Suprapubic skin (tissue), 4 donors: ENCODE measurements around the gene GRM7.

Source experiments
- POLR2A ChIP-seq, 2 donors: fragments of 450-650 bp; IDR thresholded peaks; one replicate each; pipeline ENCODE4 v1.6.1; 2017; ENCODE audit warnings: antibody characterized with exemption in 2 of 2, mild to moderate bottlenecking in 2 of 2, moderate library complexity in 2 of 2
- POLR2AphosphoS5 ChIP-seq, 3 donors: sonication (generic); formaldehyde crosslinking; IDR thresholded peaks; one replicate each; pipeline ENCODE4 v1.6.1; 2017; ENCODE audit warnings: antibody characterized with exemption in 3 of 3
- TF ChIP-seq, protein P1 (sequence below), 2 donors: fragments of 200-600 bp in 1 of 2; fragments of 450-650 bp in 1 of 2; sonication (generic) in 1 of 2; IDR thresholded peaks; one replicate each; pipeline ENCODE4 v1.5.1; 2016 to 2019; ENCODE audit warnings: antibody characterized with exemption in 2 of 2, mild to moderate bottlenecking in 1 of 2, moderate library complexity in 1 of 2

DNA sequence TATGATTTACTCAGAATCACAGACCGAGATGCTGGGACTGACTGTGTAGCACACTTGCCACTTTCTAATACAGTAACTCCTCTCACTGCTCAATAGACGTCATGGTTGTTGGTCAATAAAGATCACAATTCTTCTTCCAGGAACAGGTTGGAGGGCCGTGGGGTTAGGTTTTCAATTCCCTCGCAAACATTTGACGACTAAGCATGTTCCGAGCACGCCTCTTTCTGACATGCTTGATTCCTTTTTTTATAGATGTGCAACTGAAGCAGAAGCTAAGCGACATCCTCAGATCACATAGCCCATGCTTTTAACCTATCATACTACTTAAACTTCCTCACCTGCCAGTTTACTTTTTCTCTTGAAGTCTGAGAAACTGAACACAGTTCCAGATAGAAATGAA lies 61.0 kb downstream of the GRM7 start:
- TF ChIP-seq, protein P1, sequence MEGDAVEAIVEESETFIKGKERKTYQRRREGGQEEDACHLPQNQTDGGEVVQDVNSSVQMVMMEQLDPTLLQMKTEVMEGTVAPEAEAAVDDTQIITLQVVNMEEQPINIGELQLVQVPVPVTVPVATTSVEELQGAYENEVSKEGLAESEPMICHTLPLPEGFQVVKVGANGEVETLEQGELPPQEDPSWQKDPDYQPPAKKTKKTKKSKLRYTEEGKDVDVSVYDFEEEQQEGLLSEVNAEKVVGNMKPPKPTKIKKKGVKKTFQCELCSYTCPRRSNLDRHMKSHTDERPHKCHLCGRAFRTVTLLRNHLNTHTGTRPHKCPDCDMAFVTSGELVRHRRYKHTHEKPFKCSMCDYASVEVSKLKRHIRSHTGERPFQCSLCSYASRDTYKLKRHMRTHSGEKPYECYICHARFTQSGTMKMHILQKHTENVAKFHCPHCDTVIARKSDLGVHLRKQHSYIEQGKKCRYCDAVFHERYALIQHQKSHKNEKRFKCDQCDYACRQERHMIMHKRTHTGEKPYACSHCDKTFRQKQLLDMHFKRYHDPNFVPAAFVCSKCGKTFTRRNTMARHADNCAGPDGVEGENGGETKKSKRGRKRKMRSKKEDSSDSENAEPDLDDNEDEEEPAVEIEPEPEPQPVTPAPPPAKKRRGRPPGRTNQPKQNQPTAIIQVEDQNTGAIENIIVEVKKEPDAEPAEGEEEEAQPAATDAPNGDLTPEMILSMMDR (IDR thresholded peaks at IDR 0.05) = no peak
- no peak for TF ChIP-seq POLR2AphosphoS5 (IDR thresholded peaks at IDR 0.05)
- TF ChIP-seq POLR2A (IDR thresholded peaks at IDR 0.05) = no peak
